Effector CD4-positive, alpha-beta T cell (primary cell): ENCODE measurements around the gene SPATA24.
A peak's percentile ranks its signal among the peaks of the same experiment; 100 is the strongest.
"Not testable (repeated sequence)": the region's sequence is repeated elsewhere in the genome, so short reads cannot be mapped to it uniquely, and the experiment has no call there.

Experiments used
- DNase-seq: peaks from one replicate; pipeline ENCODE4 v3.0.0-alpha.2; 2020

The SPATA24 gene

GRCh38 chr5:139394123-139394653, 9.7 kb downstream of the SPATA24 start:
- peak; percentile 55 for DNase-seq

- no peak for DNase-seq
These were observed 10.3 kb downstream of the SPATA24 start for GRCh38 chr5:139393497-139394122.

GRCh38 chr5:139392678-139393496, 11.0 kb downstream of the SPATA24 start:
- peak; percentile 65 for DNase-seq

- no peak for DNase-seq
These were observed 11.6 kb downstream of the SPATA24 start for GRCh38 chr5:139392324-139392677.

- DNase-seq, result no peak
These were observed 12.1 kb downstream of the SPATA24 start for GRCh38 chr5:139391570-139392323.

- DNase-seq, result no peak
These were observed 13.0 kb downstream of the SPATA24 start for GRCh38 chr5:139390639-139391569.

GRCh38 chr5:139389701-139390638, 13.9 kb downstream of the SPATA24 start, which contains the start of gene MZB1:
TSS of gene MZB1 (minus strand) at chr5:139389913. CDS start at chr5:139389856, 57 bp downstream.
- DNase-seq, result peak; percentile 23

- no peak for DNase-seq
These were observed 15.6 kb downstream of the SPATA24 start for GRCh38 chr5:139388198-139388821.

- DNase-seq, result no peak
These were observed 16.2 kb downstream of the SPATA24 start for GRCh38 chr5:139387611-139388197.

GRCh38 chr5:139386956-139387355, 16.9 kb downstream of the SPATA24 start:
- not testable (repeated sequence) for DNase-seq

GRCh38 chr5:139386050-139386438, 17.8 kb downstream of the SPATA24 start:
- no peak for DNase-seq

GRCh38 chr5:139385061-139386049, 18.5 kb downstream of the SPATA24 start:
- no peak for DNase-seq

- DNase-seq, result no peak
These were observed 19.3 kb downstream of the SPATA24 start for GRCh38 chr5:139384591-139385051.

GRCh38 chr5:139383993-139384590, 19.8 kb downstream of the SPATA24 start:
- no peak for DNase-seq

- DNase-seq, result no peak
These were observed 20.5 kb downstream of the SPATA24 start, which contains the start of gene SLC23A1 for GRCh38 chr5:139383275-139383992. TSS of gene SLC23A1 (minus strand) at chr5:139383297. CDS start at chr5:139383253, 44 bp downstream.

GRCh38 chr5:139382807-139383206, 21.1 kb downstream of the SPATA24 start:
- DNase-seq, result no peak
